Measurements from ENCODE around the gene SBK3.
"Not testable (repeated sequence)": the region's sequence is repeated elsewhere in the genome, so short reads cannot be mapped to it uniquely, and the experiment has no call there.

SBK3 gene

GRCh38 chr19:55545443-55545842 is at the start of gene SBK3:
Gene SBK3 (minus strand): TSS chr19:55545543. CDS start chr19:55545543, 0 bp downstream.
- DNase-seq (ENCODE audit: low read depth), result no peak

- DNase-seq (ENCODE audit: low read depth), result no peak
These were observed 47.9 kb upstream of the SBK3 start for GRCh38 chr19:55593096-55593772.

GRCh38 chr19:55592391-55593090 is 47.2 kb upstream of the SBK3 start:
- DNase-seq (ENCODE audit: low read depth), result no peak

- DNase-seq (ENCODE audit: low read depth), result no peak
These were observed 46.2 kb upstream of the SBK3 start for GRCh38 chr19:55591555-55591954.

- no peak for DNase-seq (ENCODE audit: low read depth)
These were observed 45.3 kb upstream of the SBK3 start for GRCh38 chr19:55590617-55591016.

- DNase-seq (ENCODE audit: low read depth), result no peak
These were observed 44.8 kb upstream of the SBK3 start for GRCh38 chr19:55590109-55590508.

GRCh38 chr19:55588738-55589137 is 43.4 kb upstream of the SBK3 start:
- no peak for DNase-seq (ENCODE audit: low read depth)

- DNase-seq (ENCODE audit: low read depth), result peak; percentile 89
These were observed 41.8 kb upstream of the SBK3 start for GRCh38 chr19:55586976-55587668.

- peak; percentile 42 for DNase-seq (ENCODE audit: low read depth)
These were observed 40.5 kb upstream of the SBK3 start for GRCh38 chr19:55585658-55586339.

GRCh38 chr19:55584871-55585270 is 39.5 kb upstream of the SBK3 start:
- DNase-seq (ENCODE audit: low read depth), result no peak

- DNase-seq (ENCODE audit: low read depth), result not testable (repeated sequence)
These were observed 38.6 kb upstream of the SBK3 start for GRCh38 chr19:55583897-55584296.

GRCh38 chr19:55582284-55582683 is 36.9 kb upstream of the SBK3 start:
- DNase-seq (ENCODE audit: low read depth), result not testable (repeated sequence)

- DNase-seq (ENCODE audit: low read depth), result no peak
These were observed 36.5 kb upstream of the SBK3 start for GRCh38 chr19:55581823-55582223.

- DNase-seq (ENCODE audit: low read depth), result no peak
These were observed 35.9 kb upstream of the SBK3 start for GRCh38 chr19:55581145-55581822.

GRCh38 chr19:55580628-55581144 is 35.3 kb upstream of the SBK3 start, which contains the start of gene ZNF579:
Gene ZNF579 (minus strand): TSS chr19:55580848. CDS start chr19:55579639, 1,209 bp downstream.
- peak; percentile 70 for DNase-seq (ENCODE audit: low read depth)

- no peak for DNase-seq (ENCODE audit: low read depth)
These were observed 34.7 kb upstream of the SBK3 start for GRCh38 chr19:55579766-55580621.

GRCh38 chr19:55578761-55579747 is 33.7 kb upstream of the SBK3 start:
- no peak for DNase-seq (ENCODE audit: low read depth)

- no peak for DNase-seq (ENCODE audit: low read depth)
These were observed 32.9 kb upstream of the SBK3 start for GRCh38 chr19:55578031-55578760.

- DNase-seq (ENCODE audit: low read depth), result no peak
These were observed 31.4 kb upstream of the SBK3 start for GRCh38 chr19:55576746-55577145.
